ENCODE results near the gene ILKAP.

DNA sequence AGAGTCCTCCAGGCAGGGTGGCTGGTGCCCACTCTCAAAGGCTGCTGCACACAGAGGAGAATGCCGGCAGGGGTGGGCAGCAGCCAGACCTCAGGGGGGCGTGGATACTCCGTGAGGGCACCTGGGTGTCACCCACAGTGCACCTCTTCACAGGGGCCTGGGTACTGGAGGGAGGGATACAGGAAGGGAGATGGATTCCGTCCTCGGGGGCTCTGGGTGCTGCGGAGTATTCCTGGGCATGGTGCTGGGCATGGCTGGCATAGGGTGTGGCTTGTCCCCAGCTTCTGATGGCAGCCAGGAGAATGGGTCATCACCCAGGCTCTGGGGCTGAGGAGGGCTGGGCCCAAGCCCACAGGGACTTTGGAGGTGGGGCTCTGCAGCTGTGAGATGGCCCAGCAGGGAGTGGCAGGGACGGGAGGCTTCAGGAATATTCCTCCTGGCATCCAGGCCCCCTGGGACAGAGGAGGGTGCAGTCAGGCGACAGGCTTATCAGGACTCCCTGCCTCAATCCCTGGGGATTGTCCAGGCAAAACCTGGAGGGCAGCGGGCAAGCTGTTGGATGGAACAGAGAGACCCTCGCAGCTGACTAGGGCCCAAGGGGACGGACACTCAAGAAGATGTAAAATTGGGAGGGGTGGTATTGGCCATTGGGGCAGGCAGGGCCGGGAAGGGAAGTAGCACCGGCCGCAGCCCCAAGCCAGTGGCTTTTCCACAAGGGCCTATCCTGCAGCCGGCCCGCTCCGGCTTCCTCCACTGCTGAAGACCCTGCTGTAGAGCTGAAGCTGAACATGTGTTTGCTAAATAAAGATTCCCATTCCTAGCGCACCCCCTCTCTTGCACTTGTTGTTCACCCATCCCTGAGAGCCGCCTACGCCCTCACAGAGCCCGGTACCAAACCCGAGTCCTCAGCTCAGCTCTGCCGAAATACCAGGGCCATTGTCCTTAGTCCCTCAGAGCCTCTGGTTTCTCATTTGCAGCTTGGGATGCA lies 70.7 kb downstream of the ILKAP start:
- TF ChIP-seq, protein P1, sequence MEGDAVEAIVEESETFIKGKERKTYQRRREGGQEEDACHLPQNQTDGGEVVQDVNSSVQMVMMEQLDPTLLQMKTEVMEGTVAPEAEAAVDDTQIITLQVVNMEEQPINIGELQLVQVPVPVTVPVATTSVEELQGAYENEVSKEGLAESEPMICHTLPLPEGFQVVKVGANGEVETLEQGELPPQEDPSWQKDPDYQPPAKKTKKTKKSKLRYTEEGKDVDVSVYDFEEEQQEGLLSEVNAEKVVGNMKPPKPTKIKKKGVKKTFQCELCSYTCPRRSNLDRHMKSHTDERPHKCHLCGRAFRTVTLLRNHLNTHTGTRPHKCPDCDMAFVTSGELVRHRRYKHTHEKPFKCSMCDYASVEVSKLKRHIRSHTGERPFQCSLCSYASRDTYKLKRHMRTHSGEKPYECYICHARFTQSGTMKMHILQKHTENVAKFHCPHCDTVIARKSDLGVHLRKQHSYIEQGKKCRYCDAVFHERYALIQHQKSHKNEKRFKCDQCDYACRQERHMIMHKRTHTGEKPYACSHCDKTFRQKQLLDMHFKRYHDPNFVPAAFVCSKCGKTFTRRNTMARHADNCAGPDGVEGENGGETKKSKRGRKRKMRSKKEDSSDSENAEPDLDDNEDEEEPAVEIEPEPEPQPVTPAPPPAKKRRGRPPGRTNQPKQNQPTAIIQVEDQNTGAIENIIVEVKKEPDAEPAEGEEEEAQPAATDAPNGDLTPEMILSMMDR (IDR thresholded peaks at IDR 0.05) = no peak
- no peak for TF ChIP-seq POLR2A (IDR thresholded peaks at IDR 0.05)
